NOMO-1 treated with dmso at 0.1 percent for 144 hours (cell line): Measurements from ENCODE around the gene BMP2K.

ENCODE experiments used
- DNase-seq: peaks from one replicate; lab custom pipeline; 2025; ENCODE audit not compliant: unreplicated experiment; lab: John Stamatoyannopoulos, UW

BMP2K gene

GRCh38 chr4:78923464-78924312 lies 147.5 kb downstream of the BMP2K start:
- DNase-seq: no peak

DNA sequence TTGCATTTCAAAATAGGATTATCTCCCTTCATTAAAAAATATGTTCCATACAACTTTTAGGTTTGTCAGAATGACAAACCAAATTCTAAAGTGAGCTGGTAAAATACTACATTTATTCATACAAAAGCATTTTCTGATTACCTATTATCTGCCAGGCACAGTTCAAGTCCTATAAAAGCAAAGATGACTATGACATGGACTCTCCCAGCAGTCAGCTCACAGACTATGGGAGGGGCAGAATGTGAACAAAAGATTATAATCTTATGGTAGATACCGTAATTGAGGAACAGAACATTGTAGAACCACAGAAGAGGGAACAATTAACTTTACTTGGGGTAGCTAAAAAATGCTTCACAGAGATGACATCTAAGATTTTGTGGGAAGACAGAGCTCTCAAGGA lies 150.7 kb downstream of the BMP2K start:
- DNase-seq: no peak

GRCh38 chr4:78928835-78929234 lies 152.7 kb downstream of the BMP2K start:
- no peak for DNase-seq

DNA sequence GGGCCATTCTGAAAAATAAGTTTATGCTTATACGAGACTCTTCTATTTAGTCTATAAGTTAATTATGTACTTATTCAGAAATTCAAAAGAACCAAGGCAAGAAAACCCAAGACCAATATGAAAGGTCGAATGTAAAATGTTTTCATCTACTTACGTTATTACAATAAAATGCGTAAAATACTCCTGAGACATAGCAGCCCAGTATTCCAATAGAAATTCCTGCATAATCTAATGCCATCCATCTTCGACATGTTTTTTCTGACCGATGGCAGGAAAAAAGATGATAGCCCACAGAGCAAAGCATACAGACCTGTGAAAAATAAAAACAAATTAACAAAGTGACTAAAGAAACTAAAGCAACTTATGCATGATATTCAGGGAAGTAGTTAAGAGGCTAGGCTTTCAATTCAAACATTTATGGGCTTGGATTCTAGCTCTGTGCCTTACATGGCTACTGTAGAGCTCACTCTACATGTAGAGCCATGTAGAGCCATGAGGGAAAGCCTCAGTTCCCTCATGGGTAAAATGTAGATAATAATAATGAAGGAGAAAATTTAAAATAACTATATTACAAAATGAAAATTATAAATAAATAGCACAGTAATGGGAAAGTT lies 154.0 kb downstream of the BMP2K start:
- no peak for DNase-seq

GRCh38 chr4:78936989-78937388 lies 160.8 kb downstream of the BMP2K start:
- DNase-seq: no peak

DNA sequence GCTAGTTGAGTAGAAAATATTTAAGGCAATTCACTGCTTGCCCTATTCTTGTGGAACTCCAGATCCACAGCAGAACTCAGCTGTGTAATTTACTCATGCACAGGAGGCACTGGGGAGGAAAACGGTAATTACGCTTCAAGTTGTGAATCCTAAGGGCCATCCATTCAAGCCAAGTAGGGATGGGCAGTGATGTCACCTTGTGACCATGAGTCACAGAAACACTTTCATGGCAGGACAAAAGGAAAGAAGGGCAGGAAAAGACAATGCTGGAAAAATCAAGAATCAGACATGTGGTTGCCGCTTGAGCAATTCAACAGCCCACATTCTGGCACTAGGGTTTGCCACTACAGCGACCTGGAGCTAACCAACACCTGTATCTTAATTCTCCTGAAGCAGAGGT lies 161.7 kb downstream of the BMP2K start:
- DNase-seq: no peak

- no peak for DNase-seq
Observed at GRCh38 chr4:78938474-78938867, 162.3 kb downstream of the BMP2K start.

- peak; percentile 66 for DNase-seq
Observed at GRCh38 chr4:78938868-78939666, 162.9 kb downstream of the BMP2K start, which contains the start of gene PAQR3. PAQR3 (minus strand) TSS chr4:78939438; CDS start chr4:78939224, 214 bp downstream.

DNA sequence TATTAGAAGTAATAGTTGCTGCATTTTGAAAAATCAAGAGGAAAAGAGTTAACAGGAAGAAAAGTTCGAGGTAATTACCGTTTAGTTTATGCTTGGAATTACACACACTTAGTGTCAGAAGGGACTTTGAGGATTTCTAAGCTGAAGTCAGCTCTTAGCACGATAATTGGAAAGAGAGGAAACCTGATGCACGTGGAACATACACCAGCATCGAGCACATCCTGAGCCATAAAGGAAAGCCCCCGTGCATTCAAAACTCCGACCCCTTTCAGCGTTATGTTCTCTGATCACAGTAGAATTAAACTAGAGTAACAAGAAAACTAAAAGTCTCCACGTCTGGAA lies 163.5 kb downstream of the BMP2K start:
- DNase-seq: no peak

- no peak for DNase-seq
Observed at GRCh38 chr4:78940752-78941151, 164.6 kb downstream of the BMP2K start.

DNA sequence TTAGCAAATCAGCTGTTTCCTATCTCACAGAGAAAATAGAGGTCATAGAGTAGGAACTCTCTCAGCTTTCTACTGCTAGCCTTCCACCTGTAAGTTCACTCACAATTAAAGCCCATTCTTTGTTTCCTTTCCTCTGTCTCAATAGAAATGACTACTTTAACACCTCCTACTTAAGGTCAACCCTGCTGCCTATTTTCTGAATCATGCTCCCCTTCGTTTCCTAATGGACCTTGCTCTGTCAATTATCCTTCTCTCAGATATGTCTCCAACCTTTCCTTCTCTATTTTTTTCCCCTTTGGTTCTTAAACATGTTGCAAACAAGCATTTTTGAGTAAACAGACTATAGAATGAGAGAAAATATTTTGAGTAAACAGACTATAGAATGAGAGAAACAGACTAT lies 168.2 kb downstream of the BMP2K start:
- no peak for DNase-seq

DNA sequence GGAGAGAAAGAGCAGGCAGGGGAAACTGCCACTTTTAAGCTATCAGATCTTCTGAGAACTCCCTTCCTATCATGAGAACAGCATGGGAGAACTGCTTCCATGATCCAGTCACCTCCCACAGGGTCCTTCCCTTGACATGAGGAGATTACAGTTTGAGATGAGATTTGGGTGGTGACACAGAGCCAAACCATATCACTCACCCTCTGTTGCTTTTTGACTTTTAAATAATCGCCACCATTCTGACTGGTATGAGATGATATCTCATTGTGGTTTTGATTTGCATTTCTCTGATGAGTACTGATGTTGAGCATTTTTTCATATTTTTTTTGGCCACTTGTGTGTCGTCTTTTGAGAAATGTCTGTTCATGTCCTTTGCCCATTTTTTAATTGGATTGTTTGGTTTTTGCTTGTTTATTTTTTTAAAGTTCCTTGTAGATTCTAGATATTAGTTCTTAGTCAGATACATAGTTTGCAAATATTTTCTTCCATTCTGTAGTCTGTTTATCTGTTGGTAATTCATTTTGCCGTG lies 169.6 kb downstream of the BMP2K start:
- no peak for DNase-seq

- no peak for DNase-seq
Observed at GRCh38 chr4:78949735-78950134, 173.6 kb downstream of the BMP2K start.

DNA sequence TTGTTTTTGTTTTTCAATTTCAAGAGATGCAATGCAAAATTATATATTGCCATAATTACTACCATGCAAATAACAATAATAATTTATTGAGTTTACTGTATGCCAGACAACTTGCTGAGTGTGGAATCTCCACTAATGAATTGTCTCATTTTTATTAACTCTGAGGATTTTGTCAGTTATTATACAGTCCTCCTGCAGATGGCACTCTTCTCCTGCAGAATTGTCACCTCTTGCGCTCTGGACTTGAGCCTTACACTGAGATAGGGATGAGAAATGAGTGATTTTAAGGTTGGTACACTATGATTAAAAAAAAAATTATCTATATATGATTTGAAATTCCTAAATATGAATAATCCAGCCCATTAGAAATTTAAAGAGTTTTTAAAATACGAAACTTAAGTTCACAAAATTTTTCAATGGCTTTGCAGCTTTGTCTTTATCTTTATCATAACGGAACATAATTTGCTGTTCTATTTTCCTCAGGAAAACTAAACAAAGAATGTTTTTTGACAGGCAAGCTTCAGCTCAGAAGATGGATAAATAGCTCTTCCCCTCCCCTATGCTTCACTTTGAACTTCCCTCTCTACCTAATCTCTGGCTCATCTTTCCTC lies 175.8 kb downstream of the BMP2K start:
- DNase-seq: no peak

GRCh38 chr4:78953231-78953630 lies 177.1 kb downstream of the BMP2K start:
- DNase-seq: no peak

- no peak for DNase-seq
Observed at GRCh38 chr4:78953769-78954666, 177.9 kb downstream of the BMP2K start.

DNA sequence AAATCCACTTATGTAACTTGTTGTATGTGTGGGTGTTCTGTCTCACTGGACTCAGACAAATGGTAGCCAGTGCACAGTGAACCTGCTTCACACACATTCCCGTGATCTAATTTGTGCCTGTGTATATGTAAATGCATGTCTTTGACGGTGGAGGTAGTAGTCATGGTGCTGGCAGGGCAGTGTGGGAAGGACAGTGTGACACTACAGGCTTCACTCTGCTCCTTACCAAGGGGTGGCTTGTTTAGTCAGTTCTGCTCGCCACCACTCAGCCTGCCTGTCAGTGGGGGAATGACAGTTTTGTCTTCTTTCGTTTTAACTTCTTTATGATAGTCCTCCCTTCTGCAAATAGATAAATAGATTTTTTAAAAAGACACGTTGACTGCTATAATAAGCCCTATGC lies 180.8 kb downstream of the BMP2K start:
- no peak for DNase-seq

- DNase-seq: no peak
Observed at GRCh38 chr4:78960926-78961325, 184.8 kb downstream of the BMP2K start.
